NT2/D1 (cell line): ENCODE data around the gene TNPO3.

Experiments used
- SUZ12 ChIP-seq: IDR thresholded peaks from 2 replicates; pipeline ENCODE4 v1.6.1; 2011; ENCODE audit not compliant: insufficient read length, insufficient read depth; ENCODE audit errors: extremely low read depth
- YY1 ChIP-seq: IDR thresholded peaks from 2 replicates; pipeline ENCODE4 v1.6.1; 2011; ENCODE audit not compliant: insufficient read length, insufficient read depth

GRCh38 chr7:129094501-129094900, 39.6 kb upstream of the TNPO3 start:
- TF ChIP-seq YY1 (no peak), SUZ12 (no peak)
